Stimulated activated CD4-positive, alpha-beta T cell treated with anti-CD3 and anti-CD28 coated beads, Interleukin-4, amount 100 ng/mL, for 24 hours (primary cell): Measurements from ENCODE around the gene LIMK1.
A peak's percentile ranks its signal among the peaks of the same experiment; 100 is the strongest.
"Not testable (repeated sequence)": the region's sequence is repeated elsewhere in the genome, so short reads cannot be mapped to it uniquely, and the experiment has no call there.

ENCODE experiments used
- DNase-seq: peaks from one replicate; pipeline ENCODE4 v3.0.0-alpha.2; 2020

Gene LIMK1

DNA sequence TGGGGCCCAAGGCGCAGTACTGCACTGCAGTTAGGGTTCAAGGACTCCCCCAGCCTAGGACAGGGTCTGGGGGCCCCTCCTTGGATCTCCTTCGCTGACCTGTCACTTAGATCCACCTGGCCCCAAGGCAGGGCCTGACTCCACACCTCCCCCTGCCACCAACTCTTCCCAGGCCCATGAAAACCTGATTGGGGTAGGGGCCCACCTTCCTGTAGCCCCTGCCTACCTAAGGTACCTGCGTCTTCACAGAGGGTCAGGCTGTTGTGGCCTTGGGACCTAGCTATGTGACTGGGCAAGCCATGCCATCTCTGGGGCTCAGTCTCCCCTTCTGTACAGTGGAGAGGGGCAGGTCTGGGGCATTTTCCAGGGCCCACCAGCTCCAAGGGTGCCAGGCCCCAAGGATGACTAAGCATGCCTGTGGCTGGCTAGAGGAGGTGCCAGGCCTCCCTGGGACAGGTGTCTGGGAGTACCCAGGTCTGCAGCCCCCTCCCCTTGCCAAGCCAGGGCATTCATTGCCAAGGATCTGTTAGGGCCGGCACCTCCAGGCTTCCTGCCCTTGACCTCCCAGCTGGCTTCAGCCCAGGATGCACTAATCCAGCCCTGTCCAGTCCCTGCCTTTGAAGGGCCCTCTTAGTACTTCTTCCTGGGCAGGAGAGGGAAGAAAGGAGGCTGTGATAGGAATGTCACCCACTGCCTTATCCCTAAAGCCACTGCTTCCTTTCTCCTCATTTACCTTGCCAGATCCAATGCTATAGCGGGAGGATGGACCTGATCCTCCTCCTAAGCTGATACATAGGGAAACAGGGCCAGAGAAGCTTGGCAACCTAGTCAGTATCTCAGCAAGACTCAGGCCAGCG is 1.3 kb downstream of the LIMK1 start:
- no peak for DNase-seq

DNA sequence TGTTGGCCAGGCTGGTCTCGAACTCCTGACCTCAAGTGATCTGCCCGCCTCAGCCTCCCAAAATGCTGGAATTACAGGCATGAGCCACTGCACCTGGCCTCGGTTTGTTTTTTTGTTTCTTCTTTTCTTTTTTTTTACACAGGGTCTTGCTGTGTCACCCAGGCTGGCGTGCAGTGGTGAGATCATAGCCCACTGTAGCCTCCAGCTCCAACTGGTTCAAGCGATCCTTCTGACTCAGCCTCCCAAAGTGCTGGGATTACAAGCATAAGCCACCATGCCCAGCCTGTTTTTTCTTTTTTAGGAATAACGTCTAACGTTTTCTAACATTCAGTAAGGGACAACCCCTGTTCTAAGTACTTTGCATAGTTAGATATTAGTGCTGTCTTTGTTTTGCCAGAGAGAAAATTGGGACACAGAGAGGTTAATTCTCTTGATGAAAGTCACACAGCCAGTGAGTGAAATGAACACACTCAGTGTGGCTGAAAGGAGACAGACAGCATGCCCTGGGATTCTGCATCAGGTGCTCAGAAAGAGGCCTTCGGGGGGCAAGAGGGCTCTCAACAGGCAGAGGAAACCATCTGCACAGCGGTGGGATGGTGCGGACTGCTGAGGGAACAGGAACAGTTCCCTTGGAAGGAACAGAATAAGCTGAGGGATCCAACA is 4.3 kb downstream of the LIMK1 start:
- DNase-seq, result no peak

DNA sequence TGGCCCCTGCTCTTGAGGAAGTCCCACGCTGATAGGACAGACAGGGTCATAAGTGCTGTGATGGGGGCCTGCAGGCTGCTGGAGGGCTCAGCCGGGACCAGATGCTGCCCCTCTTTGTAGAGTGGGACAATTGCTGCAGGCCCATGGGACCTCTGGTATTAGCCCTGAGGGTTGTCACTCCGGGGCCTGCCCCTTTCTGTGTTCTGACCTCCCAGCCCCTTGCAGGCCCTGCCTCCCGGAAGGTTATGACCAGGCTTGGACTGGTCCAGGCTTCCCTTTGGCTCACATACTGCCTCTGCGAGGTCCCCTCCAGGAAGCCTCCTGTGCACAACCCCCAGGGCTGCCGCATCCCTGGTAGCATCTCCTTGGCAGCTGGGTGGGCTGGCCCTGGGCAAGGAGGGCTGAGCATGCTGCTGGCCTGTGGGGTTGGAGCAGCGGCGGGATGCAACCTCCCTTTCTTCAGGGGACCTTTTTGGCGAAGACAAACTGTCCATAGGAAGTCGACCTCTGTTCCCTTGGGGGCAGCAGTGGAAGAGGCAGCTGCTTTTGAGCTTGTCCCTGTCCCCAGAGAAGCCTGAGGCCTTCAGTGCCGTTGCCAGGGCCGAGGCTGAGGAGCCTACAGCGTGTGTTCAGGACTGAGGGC is 8.8 kb downstream of the LIMK1 start:
- DNase-seq, result no peak

DNA sequence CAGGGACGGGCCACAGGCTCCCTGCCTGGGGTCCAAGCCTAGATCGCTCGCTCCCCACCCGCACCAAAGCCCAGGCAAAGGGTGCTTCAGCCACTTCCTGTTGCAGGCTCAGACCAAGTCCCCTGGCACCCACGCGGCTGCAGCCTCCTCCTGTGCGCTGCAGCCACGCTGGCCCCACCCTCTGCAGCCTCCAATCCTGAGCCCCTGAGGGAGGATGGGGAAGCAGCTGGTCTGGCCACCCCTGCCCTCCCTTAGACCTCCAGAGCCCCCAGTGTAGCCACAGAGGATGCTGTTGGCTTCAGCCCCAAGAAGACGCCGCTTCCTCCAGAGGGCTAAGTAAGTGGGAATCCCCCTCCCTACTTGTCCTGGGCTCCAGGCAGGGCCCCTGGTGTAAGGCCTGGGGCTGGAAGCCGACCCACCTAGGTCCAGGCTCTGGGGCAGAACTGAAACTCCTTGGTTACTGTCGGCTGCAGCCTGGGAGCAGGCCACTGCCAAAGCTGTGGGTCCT is 9.4 kb downstream of the LIMK1 start:
- DNase-seq, result no peak

DNA sequence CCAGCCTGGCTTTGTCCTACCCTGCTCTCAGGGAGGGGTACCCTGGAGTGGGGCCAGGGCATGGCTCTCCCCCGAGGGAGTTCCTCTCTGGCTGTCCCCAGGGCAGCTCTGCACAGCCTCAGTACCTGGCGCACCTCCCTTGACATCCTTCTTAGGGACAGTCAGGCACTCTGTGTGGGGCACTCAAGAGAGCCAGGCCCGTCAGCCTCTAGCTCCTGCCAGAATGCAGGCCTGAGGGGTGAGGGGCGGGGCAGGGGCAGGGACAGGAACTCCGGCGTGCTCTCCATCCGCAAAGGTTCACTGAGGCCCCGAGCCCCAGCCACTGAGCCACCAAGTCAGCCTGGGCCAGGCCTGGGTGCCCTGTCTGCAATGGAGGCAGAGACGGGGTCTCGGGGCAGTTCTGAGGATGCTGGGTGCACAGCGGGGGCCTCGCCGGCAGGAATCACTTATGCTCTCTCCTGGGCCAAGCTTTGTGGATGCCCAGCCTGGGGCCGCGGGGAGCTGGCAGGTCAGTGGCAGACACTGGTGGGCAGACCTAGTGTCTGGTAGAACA is 10.1 kb downstream of the LIMK1 start:
- peak; percentile 17 for DNase-seq

DNA sequence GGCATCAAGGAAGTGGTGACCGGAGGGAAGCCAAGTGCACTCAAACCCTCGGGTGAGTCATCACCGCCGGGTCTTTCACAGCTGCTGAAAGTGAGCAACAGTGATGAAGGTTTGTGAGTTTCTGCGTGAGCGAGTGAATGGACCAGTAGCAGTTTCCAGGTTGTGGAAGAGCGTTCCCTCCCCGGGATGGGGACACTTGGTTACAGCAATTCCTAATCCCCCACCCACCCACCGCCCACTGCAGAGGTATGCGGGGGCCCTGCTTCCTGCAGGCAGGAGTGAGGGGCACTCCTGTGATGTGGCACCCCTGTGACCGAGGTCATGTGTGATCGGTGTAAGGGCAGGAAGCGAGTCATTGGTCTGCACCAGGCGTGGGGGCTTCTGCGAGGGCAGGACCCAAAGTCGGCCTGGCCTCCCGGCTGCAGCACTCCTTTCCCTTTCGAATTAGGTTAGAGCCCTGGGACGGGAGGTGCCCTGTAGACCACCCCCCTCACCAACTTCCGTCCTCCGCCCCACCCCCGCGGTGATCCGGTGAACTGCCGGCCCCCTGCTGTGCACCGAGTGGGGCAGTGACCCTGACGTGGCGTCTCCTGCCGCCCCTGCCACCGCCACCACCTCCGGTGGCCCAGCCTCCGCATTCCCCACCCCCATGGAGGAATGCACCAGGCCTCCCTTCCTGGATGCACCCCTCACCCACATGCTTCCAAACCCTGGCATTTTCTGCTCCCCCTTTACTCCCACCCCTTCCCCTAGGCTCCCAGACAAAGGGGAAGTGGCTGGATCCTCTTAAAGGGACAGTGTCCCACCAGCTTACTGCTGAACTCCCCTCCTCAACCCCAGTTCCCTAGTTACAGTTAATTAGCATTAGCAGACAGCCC is 10.9 kb downstream of the LIMK1 start:
- peak; percentile 80 for DNase-seq

DNA sequence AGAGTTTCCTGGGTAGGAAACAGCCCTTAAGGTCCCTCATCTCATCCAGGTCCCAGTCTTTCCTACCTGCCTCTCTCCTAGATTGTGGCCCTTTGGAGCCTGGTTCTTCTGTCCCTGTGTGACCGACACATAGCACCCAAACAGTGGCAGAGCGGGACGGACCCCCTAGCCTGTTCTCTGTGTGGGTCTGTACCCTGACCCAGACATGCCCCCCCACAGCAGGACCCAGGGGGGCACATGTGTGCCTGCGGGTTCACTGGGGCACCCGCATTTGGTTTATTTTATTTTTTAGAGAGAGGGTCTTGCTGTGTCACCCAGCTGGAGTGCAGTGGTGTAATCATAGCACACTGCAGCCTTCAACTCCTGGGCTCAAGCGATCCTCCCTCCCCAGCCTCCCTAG is 11.5 kb downstream of the LIMK1 start:
- DNase-seq, result no peak

DNA sequence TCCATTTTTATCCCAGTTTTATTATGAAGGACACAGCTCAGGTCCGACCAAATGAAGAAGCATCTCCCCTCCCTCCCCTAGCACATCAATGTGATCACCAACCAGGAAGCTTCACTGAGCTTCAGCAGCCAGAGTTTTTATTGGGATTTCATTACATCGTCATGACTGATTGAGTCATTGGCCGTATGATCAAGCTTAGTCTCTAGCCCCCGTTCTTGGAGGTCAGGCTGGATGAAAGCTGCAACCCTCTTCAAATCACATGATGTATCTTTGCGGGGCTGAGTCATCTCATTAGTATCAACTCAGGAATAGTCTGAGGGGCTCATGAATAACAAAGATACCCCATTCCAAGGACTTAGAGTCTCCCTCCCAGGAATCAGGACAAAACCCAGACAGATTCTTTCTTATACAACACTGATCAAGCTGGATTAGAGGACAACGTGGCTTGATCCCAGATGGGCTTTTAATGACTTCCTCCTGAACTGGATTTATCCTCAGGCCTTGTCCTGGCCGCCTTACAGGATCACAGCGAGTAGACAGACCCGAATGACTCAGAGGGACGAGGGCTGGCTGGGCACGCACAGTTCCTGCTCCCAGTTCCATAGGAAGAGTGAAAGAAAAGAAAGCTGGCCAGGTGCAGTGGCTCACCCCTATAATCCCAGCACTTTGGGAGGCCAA is 14.5 kb downstream of the LIMK1 start:
- no peak for DNase-seq

DNA sequence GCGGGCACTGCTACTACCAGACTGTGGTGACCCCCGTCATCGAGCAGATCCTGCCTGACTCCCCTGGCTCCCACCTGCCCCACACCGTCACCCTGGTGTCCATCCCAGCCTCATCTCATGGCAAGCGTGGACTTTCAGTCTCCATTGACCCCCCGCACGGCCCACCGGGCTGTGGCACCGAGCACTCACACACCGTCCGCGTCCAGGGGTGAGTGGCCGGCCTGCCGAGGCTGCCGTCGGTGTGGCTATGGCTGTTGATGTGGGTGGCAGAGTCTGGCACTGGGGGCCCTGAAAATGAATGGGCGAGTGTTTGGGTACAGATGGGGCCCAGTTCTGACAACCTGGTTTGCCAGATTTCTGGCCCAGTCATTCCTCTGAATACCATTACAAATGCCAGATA is 15.4 kb downstream of the LIMK1 start:
- no peak for DNase-seq

DNA sequence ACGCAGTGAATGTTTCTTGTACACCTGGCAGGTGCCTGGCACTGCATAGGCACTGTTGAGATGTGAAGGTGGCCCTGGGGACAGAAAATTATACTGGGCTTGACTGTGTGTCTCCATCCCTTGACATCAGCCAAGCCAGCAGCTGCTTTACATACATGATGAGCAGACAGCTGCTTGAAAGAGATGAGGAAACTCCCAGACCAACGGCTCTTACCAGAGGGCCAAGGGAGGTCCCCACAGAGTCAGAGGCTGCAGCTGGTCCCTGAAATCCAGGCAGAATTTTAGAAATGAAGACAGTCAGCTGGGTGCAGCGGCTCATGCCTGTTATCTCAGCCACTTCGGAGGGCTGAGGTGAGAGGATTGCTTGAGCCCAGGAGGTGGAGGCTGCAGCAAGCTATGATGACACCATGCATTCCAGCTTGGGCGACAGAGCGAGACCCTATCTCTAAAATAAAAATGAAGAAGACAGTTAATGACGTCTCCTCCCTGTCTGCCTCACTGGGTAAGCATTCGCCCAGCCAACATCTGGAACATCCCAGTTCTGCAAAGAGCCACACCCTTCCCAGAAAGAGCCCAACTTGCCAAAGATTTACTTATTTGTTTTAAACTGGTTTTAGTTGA is 17.6 kb downstream of the LIMK1 start:
- DNase-seq, result no peak

DNA sequence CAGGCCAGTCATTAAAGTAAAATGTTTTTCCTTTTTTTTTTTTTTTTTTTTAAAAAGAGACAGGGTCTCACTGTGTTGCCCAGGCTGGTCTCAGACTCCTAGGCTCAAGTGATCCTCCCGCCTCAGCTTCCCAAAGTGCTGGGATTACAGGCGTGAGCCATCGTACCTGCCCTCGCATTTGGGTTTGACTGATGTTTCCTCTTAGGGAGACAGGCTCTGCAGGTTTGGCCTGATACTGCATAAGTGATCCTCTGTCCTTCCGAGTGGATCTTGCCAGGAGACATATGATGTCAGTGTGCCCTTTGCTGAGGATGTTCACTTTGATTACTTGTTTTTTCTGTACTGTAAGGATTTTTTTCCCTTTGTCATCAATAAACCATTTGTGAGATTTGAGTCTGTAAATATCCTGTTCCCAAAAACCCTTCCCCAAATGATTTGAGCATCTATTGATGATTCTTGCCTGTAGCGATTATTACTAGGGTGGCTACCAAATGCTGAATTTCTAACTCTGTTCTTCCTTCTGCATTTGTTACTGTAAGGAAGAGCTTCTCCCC is 19.7 kb downstream of the LIMK1 start:
- no peak for DNase-seq

DNA sequence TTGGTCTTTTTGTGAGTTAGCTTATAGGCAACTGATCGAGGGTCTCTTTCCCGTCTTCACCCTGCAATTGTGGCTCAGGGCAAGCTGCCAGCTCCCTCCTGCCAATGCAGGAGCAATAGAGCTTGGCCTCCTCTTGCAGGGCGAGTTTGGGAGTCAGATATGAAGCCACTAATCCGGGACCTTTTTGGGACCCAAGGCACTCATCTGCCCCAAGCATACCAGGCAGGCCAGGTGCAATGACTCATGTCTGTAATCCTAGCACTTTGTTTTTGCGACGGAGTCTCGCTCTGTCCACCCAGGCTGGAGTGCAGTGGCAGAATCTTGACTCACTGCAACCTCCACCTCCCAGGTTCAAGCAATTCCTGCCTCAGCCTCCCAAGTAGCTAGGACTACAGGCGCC is 21.1 kb downstream of the LIMK1 start:
- no peak for DNase-seq

DNA sequence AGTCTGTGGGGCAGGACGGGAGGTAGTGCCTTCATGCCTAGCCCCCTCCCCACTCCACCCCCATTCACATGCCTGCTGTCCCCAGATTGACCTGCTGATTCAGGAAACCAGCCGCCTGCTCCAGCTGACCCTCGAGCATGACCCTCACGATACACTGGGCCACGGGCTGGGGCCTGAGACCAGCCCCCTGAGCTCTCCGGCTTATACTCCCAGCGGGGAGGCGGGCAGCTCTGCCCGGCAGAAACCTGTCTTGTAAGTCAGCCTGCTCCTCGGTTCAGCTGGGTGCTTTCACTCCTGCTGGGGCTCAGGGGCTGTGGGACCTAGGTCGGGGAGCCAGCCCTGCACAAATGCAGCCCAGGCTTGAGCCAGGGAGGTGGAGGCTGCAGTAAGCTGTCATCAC is 22.4 kb downstream of the LIMK1 start:
- no peak for DNase-seq

DNA sequence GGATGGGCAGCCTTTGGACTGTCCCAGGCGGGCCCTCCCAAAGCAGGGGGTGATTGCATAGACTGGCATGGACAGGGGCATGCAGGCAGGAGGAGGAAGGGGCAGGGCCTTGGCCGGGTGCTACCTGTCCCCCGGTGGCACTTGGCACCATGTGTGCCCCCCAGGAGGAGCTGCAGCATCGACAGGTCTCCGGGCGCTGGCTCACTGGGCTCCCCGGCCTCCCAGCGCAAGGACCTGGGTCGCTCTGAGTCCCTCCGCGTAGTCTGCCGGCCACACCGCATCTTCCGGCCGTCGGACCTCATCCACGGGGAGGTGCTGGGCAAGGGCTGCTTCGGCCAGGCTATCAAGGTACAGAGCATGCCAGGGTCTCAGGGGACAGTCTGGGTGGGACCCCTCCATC is 23.2 kb downstream of the LIMK1 start:
- DNase-seq, result no peak

DNA sequence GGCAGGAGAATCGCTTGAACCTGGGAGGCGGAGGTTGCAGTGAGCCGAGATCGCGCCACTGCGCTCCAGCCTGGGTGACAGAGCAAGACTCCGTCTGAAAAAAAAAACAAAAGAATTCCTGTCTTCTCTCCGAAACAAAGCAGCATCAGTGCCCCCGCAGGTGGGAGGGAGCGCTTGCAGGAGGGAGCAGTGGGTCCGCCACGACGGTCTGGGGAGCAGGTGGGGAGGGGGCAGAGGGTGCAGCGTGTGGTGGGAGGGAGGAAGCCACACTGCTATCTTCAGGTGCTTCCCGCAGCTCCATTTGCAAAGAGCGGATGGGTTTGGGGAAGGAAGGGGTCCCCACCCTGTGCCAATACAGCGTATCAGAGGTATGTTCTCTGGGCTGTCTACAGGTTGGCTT is 31.7 kb downstream of the LIMK1 start:
- no peak for DNase-seq

DNA sequence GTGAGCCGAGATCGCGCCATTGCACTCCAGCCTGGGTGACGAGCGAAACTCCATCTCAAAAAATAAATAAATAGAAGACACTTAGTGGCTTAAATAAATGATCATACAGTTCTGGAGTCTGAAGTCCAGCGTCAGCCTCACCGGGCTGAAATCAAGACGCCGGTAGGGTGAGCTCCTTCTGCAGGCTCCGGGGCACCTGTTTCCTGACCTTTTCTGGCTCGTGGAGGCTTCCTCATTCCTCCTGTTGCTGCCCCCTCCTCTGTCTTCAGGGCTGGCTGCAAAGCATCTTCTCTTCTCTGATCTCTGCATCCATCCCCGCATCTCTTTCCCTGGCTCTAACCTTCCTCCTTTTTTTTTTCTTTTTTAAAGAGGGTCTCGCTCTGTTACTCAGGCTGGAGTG is 32.8 kb downstream of the LIMK1 start:
- DNase-seq, result no peak

DNA sequence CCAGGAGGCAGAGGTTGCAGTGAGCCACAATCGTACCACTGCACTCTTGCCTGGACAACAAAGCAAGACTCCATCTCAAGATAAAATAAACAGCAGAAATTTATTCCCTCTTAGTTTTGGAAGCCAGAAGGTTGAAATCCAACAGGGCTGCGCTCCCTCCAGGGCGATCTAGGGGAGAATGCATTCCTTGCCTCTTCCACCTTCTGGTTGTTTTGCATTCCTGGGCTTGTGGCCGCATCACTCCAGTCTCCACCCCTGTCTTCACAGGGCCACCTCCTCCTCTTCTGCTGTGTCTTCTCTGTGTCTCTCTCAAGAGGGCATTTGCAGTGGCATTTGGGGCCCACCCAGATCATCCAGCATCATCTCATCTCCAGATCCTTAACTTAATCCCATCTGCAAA is 36.2 kb downstream of the LIMK1 start:
- no peak for DNase-seq

DNA sequence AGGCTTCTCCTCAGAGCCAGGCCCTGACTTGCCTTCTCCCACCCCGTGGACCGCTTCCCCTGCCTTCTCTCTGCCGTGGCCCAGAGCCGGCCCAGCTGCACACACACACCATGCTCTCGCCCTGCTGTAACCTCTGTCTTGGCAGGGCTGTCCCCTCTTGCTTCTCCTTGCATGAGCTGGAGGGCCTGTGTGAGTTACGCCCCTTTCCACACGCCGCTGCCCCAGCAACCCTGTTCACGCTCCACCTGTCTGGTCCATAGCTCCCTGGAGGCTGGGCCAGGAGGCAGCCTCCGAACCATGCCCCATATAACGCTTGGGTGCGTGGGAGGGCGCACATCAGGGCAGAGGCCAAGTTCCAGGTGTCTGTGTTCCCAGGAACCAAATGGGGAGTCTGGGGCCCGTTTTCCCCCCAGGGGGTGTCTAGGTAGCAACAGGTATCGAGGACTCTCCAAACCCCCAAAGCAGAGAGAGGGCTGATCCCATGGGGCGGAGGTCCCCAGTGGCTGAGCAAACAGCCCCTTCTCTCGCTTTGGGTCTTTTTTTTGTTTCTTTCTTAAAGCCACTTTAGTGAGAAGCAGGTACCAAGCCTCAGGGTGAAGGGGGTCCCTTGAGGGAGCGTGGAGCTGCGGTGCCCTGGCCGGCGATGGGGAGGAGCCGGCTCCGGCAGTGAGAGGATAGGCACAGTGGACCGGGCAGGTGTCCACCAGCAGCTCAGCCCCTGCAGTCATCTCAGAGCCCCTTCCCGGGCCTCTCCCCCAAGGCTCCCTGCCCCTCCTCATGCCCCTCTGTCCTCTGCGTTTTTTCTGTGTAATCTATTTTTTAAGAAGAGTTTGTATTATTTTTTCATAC is 38.0 kb downstream of the LIMK1 start:
- no peak for DNase-seq

DNA sequence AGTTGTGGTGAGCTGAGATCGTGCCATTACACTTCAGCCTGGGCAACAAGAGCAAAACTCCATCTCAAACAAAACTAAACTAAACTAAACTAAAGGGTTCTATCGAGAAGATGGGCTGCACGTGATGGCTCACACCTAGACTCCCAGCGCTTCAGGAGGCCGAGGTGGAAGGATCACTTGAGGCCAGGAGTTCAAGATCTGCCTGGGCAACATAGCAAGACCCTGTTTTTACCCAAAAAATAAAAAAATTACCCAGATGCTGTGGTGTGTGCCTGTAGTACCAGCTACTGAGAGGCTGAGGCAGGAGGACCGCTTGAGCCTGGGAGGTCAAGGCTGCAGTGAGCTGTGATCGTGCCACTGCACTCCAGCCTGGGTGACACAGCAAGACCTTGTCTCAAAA is 40.3 kb downstream of the LIMK1 start:
- DNase-seq, result not testable (repeated sequence)

DNA sequence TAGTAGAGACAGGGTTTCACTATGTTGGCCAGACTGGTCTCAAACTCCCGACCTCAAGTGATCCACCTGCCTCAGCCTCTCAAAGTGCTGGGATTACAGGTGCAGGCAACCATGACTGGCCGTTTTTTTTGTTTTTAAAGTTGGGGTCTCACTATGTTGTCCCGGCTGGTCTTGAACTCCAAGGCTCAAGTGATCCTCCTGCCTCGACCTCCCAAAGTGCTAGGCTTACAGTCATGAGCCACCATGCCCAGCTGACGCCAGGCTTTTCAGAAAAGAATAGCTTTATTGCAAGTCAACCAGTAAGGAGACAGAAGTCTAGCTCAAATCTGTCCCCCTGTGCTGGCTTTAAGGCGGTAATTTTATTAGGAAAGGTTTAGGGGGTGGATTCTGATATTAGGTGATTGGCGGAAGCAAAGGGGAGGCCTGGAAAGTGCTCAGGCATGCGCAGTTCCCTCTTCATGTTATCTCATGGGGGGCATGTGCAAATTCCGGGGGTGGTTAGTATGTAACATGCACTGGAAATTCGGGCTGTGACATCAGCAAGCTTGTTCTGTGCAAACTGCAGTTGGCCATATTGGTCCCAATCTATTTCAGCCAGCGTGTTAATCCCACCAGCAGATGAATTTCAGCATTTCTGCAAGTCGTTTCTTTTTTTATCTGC is 42.7 kb downstream of the LIMK1 start:
- DNase-seq, result no peak
